GM18909 (cell line): Measurements from ENCODE around the gene ZNF557.
"Not testable (repeated sequence)": the region's sequence is repeated elsewhere in the genome, so short reads cannot be mapped to it uniquely, and the experiment has no call there.

ENCODE experiments used
- ATAC-seq: cut with Tn5 transposase; IDR thresholded peaks from one replicate; pipeline ENCODE4 v1.9.1; 2021; ENCODE audit warnings: mild to moderate bottlenecking; ENCODE audit not compliant: unreplicated experiment, poor library complexity

The ZNF557 gene

GRCh38 chr19:7069042-7069903 lies at the start of gene ZNF557:
Gene ZNF557, plus strand, starts transcription at chr19:7069703. Its CDS starts 5,372 bp downstream, at chr19:7075075.
- peak; percentile 88 for ATAC-seq

GRCh38 chr19:7021331-7021730 lies 48.2 kb upstream of the ZNF557 start, which contains the start of gene MBD3L2B:
Gene MBD3L2B, minus strand, starts transcription at chr19:7021431. Its CDS starts 34 bp downstream, at chr19:7021397.
- not testable (repeated sequence) for ATAC-seq

GRCh38 chr19:7028790-7029189 lies 40.7 kb upstream of the ZNF557 start:
- not testable (repeated sequence) for ATAC-seq

- ATAC-seq: not testable (repeated sequence)
These were observed 39.2 kb upstream of the ZNF557 start, which contains the start of gene MBD3L5 for GRCh38 chr19:7030278-7030677. Gene MBD3L5, plus strand, starts transcription at chr19:7030578. Its CDS starts 34 bp downstream, at chr19:7030612.

GRCh38 chr19:7040079-7040478 lies 29.4 kb upstream of the ZNF557 start, which contains the start of gene MBD3L4:
Gene MBD3L4, minus strand, starts transcription at chr19:7040179. Its CDS starts 35 bp downstream, at chr19:7040144.
- not testable (repeated sequence) for ATAC-seq

- ATAC-seq: not testable (repeated sequence)
These were observed 27.9 kb upstream of the ZNF557 start for GRCh38 chr19:7041563-7041962.

GRCh38 chr19:7049021-7049420 lies 20.5 kb upstream of the ZNF557 start, which contains the start of gene MBD3L2:
Gene MBD3L2, plus strand, starts transcription at chr19:7049321. Its CDS starts 53 bp downstream, at chr19:7049374.
- ATAC-seq: not testable (repeated sequence)

- not testable (repeated sequence) for ATAC-seq
These were observed 18.1 kb upstream of the ZNF557 start for GRCh38 chr19:7051421-7051820.

- ATAC-seq: not testable (repeated sequence)
These were observed 16.6 kb upstream of the ZNF557 start for GRCh38 chr19:7052896-7053295.

GRCh38 chr19:7054635-7055368 lies 14.7 kb upstream of the ZNF557 start:
- not testable (repeated sequence) for ATAC-seq

- not testable (repeated sequence) for ATAC-seq
These were observed 13.8 kb upstream of the ZNF557 start for GRCh38 chr19:7055679-7056078.

GRCh38 chr19:7056371-7056770 lies 13.1 kb upstream of the ZNF557 start:
- ATAC-seq: not testable (repeated sequence)

GRCh38 chr19:7058576-7058975 lies 10.9 kb upstream of the ZNF557 start, which contains the start of gene MBD3L3:
Gene MBD3L3, minus strand, starts transcription at chr19:7058676. Its CDS starts 71 bp downstream, at chr19:7058605.
- not testable (repeated sequence) for ATAC-seq

GRCh38 chr19:7059977-7060376 lies 9.5 kb upstream of the ZNF557 start:
- ATAC-seq: not testable (repeated sequence)

- no peak for ATAC-seq
These were observed 6.2 kb upstream of the ZNF557 start for GRCh38 chr19:7063339-7063738.

GRCh38 chr19:7063764-7064418 lies 5.6 kb upstream of the ZNF557 start:
- ATAC-seq: no peak

GRCh38 chr19:7067122-7067521 lies 2.4 kb upstream of the ZNF557 start:
- ATAC-seq: not testable (repeated sequence)

GRCh38 chr19:7067716-7068115 lies 1.8 kb upstream of the ZNF557 start:
- no peak for ATAC-seq

GRCh38 chr19:7068599-7068998 lies 904 bp upstream of the ZNF557 start:
- ATAC-seq: no peak

- no peak for ATAC-seq
These were observed 362 bp downstream of the ZNF557 start for GRCh38 chr19:7069904-7070226.
